GM12875 (cell line): ENCODE data around the gene AKAP12.

Experiments used
- H3K4me3 ChIP-seq: one replicate; pipeline ENCODE4 v1.5.1; 2011; ENCODE audit warnings: low read depth, low read length, control low read depth
- TF ChIP-seq, protein P1 (sequence below): IDR thresholded peaks from 2 replicates; pipeline ENCODE4 v1.5.1; 2011; ENCODE audit warnings: low read depth, mild to moderate bottlenecking, control low read depth, inconsistent platforms, low read length, moderate library complexity, borderline replicate concordance; ENCODE audit not compliant: insufficient read depth

AKAP12 gene

DNA sequence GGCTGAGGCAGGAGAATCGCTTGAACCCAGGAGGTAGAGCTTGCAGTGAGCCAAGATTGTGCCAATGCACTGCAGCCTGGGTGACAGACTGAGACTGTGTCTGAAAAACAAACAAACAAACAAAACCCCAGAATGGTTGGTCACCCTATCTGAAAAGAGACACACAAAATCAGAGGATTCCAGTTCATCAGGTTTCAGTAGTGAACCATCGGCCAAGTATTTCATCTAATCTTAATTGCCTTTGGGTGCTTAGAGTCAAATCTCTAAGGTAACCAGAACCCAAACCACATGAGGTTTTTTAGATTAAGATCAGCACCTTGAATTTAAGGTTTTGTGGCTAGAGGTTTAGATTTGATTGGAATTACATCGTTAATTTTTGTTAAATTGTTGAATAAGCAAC is 159.9 kb downstream of the AKAP12 start:
- TF ChIP-seq, protein P1, sequence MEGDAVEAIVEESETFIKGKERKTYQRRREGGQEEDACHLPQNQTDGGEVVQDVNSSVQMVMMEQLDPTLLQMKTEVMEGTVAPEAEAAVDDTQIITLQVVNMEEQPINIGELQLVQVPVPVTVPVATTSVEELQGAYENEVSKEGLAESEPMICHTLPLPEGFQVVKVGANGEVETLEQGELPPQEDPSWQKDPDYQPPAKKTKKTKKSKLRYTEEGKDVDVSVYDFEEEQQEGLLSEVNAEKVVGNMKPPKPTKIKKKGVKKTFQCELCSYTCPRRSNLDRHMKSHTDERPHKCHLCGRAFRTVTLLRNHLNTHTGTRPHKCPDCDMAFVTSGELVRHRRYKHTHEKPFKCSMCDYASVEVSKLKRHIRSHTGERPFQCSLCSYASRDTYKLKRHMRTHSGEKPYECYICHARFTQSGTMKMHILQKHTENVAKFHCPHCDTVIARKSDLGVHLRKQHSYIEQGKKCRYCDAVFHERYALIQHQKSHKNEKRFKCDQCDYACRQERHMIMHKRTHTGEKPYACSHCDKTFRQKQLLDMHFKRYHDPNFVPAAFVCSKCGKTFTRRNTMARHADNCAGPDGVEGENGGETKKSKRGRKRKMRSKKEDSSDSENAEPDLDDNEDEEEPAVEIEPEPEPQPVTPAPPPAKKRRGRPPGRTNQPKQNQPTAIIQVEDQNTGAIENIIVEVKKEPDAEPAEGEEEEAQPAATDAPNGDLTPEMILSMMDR: no peak
- H3K4me3 ChIP-seq: no peak overlapping the region

DNA sequence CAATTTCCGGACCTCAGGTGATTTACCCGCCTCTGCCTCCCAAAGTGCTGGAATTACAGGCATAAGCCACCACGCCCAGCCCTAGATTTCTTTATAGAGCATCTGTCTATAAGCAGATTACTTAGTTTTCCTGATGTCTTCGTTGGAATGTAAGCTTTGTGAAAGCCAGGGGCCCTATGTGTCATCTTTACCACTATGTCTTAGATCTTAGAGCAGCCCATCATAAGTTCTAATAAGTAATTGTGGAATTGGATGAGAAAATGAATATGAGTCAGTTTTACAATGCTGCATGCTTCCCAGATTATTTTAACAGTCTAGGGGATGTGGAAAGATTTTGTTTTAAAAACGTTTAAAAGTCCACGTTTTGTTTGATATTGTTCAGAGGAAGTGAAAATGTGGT is 160.7 kb downstream of the AKAP12 start:
- H3K4me3 ChIP-seq: no peak overlapping the region
- TF ChIP-seq, protein P1: no peak

DNA sequence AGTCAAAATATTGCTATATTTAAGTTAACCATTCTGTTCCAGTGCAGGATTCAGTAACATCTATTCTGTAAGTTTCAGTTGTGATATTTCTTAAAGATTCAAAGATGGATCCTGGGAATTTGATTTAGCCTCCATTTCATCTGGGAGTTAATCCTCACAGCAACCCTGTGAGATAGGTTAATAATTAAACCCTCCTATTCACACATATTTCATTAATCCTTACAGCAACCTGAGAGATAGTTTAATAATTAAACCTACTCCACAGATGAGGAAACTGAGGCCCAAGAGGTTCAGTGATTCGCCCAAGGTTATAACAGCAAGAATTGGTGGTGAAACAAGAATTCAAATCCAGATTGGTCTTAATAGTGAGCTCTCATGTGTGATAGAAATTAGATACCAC is 162.5 kb downstream of the AKAP12 start:
- TF ChIP-seq, protein P1: no peak
- no peak overlapping the region for H3K4me3 ChIP-seq

DNA sequence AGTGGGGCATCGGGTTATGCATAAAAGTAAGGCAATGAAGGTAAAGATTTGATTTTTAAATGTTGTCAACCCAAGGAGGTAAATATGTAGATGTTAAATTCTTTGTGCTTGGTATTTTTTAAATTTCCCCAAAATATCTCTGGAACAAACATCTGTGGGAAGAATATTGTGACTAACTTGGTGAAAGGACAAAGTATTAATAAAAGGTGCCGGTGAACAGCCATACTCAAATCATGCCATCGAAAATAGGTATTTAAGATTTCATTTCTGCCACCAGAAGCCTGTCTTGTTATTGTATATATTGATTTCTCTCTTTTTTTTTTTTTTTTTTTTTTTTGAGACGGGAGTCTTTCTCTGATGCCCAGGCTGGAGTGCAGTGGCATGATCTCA is 164.1 kb downstream of the AKAP12 start:
- H3K4me3 ChIP-seq: no peak overlapping the region
- TF ChIP-seq, protein P1: no peak
